ENCODE data around the gene KCNC1. TPM values are rescaled to one million over a fixed set of nuclear protein-coding genes. Genes with fewer than 3 reads are reported as not detected.

Gene KCNC1
- total RNA-seq, 1 experiment from 2014 or later = 0.20 TPM

- TF ChIP-seq USF2 (CRISPR knock-in tag; IDR thresholded peaks at IDR 0.05) (peak; percentile 35; the same call in 1 of the 2 replicates), TEAD4 (CRISPR knock-in tag; IDR thresholded peaks at IDR 0.05) (peak; percentile 71; the same call in 1 of the 2 replicates), RELA (CRISPR knock-in tag; IDR thresholded peaks at IDR 0.05; ENCODE audit: borderline replicate concordance) (peak; percentile 66; the same call in 1 of the 2 replicates), ESRRA (CRISPR knock-in tag; IDR thresholded peaks at IDR 0.05; ENCODE audit: borderline replicate concordance) (peak; percentile 49; the same call in 1 of the 2 replicates), CREB1 (CRISPR knock-in tag; IDR thresholded peaks at IDR 0.05) (peak; percentile 72; the same call in 1 of the 2 replicates), ZNF121 (CRISPR knock-in tag; IDR thresholded peaks at IDR 0.05) (no peak), TCF7 (CRISPR knock-in tag; IDR thresholded peaks at IDR 0.05; ENCODE audit: low read depth) (no peak), ZNF232 (CRISPR knock-in tag; IDR thresholded peaks at IDR 0.05) (0 out of 2 replicates have a peak, but pooled peaks have one; percentile 53), ZNF425 (CRISPR knock-in tag; conservative IDR thresholded peaks at IDR 0.05) (no peak), ZNF219 (CRISPR knock-in tag; IDR thresholded peaks at IDR 0.05; ENCODE audit: borderline replicate concordance) (0 out of 2 replicates have a peak, but pooled peaks have one; percentile 70), EMX1 (CRISPR knock-in tag; IDR thresholded peaks at IDR 0.05) (no peak), ATF2 (CRISPR knock-in tag; IDR thresholded peaks at IDR 0.05; ENCODE audit: borderline replicate concordance, low read depth) (no peak), ZBTB43 (CRISPR knock-in tag; IDR thresholded peaks at IDR 0.05) (peak; percentile 81; the same call in 1 of the 2 replicates), MLX (CRISPR knock-in tag; IDR thresholded peaks at IDR 0.05) (peak; percentile 71; the same call in 1 of the 2 replicates), ARID4B (CRISPR knock-in tag; IDR thresholded peaks at IDR 0.05; ENCODE audit: borderline replicate concordance) (peak; percentile 86; the same call in 1 of the 2 replicates), E2F5 (CRISPR knock-in tag; IDR thresholded peaks at IDR 0.05) (peak; percentile 48), CBFB (CRISPR knock-in tag; IDR thresholded peaks at IDR 0.05; ENCODE audit: low read depth) (0 out of 2 replicates have a peak, but pooled peaks have one; percentile 70), SMAD4 (CRISPR knock-in tag; IDR thresholded peaks at IDR 0.05) (peak; percentile 80; the same call in 1 of the 2 replicates), SP1 (CRISPR knock-in tag; conservative IDR thresholded peaks at IDR 0.05) (no peak), ZNF532 (CRISPR knock-in tag; IDR thresholded peaks at IDR 0.05; ENCODE audit: borderline replicate concordance) (0 out of 2 replicates have a peak, but pooled peaks have one; percentile 42)
These were observed 14.4 kb upstream of the KCNC1 start (continued) for GRCh38 chr11:17719938-17720795.
